CD4-positive, alpha-beta T cell treated with Interleukin-17A for 4 hours (primary cell): Measurements from ENCODE around the gene CMTM3.
"Not testable (repeated sequence)": the region's sequence is repeated elsewhere in the genome, so short reads cannot be mapped to it uniquely, and the experiment has no call there.

Source experiments
- DNase-seq: peaks from one replicate; pipeline ENCODE4 v3.0.0-alpha.2; 2020; ENCODE audit warnings: mixed read lengths

The CMTM3 gene

GRCh38 chr16:66604376-66605176 lies at the start of gene CMTM3:
Gene CMTM3 (plus strand): TSS chr16:66604704. CDS start chr16:66604806, 102 bp downstream.
- DNase-seq, result peak; percentile 81

DNA sequence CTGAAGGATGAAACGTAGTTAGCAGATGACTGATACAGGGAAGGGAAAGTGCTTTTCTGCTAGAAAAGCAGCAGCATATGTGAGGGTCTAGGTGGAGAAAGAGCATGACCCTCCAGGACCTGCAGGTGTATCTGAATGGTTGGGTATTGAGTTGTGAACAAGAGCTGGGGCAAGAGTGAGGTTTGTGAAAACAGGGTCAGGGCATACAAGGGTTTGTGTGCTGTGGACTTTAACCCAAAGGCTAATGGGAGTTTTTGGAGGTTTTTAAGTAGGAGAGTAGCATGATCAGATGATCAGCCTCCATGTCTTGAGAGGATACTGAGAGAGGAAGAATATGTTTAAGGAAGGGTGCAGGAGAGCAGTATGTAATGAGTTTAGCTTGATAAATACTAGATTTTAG lies 44.4 kb upstream of the CMTM3 start:
- no peak for DNase-seq

DNA sequence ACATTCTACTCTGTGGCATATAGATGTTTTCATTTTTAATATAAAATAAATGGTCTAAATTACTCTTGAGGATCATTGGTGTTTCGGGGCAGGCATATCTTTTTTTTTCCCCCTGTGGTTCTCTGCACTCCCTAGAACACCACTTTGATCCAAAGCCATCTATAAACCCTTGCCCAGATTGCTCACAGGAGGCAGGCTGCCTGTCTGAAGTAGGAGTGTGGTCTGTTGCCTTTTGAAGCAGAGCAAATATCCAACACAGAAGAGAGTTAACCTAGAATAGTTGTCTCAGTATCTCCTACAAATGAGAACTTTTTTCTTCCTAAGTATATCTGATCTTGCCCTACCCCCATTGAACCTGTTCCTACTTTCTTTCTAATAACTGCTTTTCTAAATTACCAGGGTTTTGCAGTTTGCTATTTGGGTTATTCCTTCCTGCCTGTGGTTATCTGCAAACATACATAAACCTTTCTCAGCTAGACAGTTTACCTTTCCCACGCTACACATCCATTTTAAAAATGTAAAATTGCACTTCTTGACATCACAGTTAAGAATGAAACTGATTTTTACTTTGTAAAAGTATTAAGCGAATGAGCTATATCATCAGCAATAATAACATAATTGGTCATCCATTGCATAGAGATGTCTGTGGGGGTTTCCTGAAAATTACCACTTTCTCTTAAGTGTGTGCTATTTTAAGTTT lies 43.0 kb upstream of the CMTM3 start:
- DNase-seq, result no peak

- no peak for DNase-seq
Observed at GRCh38 chr16:66562409-66562808, 42.1 kb upstream of the CMTM3 start.

GRCh38 chr16:66562986-66563385 lies 41.5 kb upstream of the CMTM3 start:
- no peak for DNase-seq

- DNase-seq, result no peak
Observed at GRCh38 chr16:66563574-66564334, 40.8 kb upstream of the CMTM3 start.

- no peak for DNase-seq
Observed at GRCh38 chr16:66566051-66566901, 38.2 kb upstream of the CMTM3 start, which contains the start of gene CMTM1. Gene CMTM1 (plus strand): TSS chr16:66566439. CDS start chr16:66566514, 75 bp downstream.

DNA sequence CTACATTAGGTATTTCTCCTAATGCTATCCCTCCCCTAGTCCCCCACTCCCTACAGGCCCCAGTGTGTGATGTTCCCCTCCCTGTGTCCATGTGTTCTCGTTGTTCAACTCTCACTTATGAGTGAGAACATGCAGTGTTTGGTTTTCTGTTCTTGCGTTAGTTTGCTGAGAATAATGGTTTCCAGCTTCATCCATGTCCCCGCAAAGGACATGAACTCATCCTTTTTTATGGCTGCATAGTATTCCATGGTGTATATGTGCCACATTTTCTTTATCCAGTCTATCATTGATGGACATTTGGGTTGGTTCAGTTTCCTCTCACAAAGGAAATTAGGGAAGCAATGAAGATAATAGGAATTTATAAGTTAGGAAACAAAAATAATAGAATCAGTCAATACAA lies 37.2 kb upstream of the CMTM3 start:
- not testable (repeated sequence) for DNase-seq

DNA sequence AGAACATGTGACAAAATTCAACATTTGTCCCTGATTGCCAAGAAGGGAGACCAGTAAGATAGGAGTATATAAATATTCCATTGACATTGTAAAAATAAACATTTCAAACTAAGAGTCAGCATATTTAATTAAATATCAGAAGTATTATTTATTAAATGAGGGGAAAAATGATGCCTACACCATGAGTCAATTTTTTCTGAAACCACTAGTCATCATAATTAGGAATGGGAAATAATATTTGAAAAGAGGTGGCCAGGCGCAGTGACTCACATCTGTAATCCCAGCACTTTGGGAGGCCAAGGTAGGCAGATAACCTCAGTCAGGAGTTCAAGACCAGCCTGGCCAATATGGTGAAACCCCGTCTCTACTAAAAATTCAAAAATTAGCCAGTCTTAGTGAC lies 36.1 kb upstream of the CMTM3 start:
- DNase-seq, result no peak

DNA sequence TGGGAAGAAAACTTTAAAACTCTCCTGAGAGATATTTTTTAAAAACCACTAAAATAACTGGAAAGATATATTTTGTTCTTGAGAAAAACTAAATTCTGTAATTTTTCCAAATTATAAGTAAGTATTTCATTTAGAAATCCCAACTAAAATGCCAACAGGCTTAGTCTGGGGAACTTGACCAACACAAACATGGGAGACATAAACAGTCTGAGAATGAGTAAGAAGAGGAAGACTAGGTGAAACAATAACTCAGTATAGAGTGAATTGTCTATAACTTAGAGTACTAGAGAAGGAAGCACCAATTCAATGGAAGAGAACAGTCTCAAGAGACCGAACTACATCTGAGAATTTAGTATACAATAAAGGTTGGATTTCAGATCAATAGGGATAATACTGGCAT lies 35.4 kb upstream of the CMTM3 start:
- DNase-seq, result no peak

- no peak for DNase-seq
Observed at GRCh38 chr16:66569827-66570405, 34.6 kb upstream of the CMTM3 start.

DNA sequence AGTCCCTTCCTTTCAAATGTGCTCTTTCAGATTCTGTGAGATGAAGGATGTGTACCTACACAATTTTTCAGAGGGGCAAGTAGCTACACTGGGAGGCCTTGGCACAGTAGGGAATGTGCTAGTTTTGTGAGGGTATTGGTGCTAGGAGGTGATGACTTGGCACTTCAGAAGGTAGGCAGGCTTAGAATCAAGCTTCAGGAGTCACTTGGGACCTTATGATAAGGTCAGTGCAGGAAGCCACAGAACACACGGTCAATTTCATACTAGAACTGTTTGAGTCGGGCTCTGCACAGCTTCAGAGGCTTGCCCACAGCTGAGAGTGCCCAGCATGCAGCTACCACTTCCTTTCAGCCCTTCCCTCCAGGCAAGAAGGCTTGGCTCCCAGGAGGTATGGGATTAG lies 32.1 kb upstream of the CMTM3 start:
- no peak for DNase-seq

DNA sequence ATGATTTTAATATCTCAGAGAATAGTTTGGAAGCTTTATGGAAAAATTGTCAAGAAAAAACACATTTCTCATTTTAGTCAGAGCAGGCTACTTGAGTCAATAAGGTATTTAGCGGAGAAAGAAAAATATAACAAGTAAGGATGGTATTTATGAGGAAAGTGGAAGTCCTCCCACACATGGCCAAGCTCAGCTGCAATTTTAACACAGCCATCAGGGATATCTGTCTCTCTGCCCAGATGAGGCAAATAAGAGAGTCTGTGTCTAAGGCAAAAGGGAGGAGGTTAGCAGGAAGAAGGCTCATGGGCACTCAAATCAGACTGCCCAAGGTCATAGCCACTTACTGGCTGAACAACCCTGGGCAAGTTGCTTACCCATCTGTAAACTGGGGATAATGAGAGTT lies 30.4 kb upstream of the CMTM3 start:
- DNase-seq, result no peak

DNA sequence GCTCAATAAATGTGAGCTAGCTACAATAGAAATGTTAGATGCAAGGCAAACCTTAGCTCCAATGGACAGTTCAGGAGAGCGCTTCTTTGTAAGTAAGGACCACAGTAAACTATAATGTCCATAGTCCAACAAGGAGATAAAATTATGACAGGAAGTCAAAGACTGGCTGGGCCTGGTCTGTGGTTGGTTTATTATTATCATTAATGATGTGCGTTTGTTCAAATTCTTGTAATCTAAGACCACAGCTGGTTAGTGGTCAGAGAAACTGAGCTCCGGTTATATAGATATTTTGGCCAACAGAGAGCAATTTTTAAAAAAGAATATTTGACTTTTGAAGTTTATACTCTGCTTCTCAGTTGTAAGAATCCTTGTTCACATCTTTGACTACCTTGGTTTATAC lies 30.0 kb upstream of the CMTM3 start:
- DNase-seq, result no peak

DNA sequence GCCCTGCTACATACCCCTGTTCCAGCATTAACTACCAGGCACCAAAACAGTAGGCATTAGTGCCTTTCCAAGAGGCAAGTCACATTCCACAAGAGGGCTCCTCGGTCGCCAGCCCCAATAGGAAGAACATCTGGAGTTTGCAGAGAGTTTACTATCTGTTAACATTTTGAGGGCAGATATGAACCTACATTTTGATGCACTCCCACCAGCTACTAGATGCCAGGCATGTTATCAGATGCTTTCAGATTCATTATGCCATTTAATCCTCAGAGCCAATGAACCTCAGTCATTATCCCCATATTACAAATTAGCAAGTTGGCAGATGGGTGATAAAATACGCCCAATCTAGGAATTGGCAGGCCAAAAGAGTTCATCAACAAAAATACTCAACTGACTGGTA lies 29.4 kb upstream of the CMTM3 start:
- DNase-seq, result no peak

DNA sequence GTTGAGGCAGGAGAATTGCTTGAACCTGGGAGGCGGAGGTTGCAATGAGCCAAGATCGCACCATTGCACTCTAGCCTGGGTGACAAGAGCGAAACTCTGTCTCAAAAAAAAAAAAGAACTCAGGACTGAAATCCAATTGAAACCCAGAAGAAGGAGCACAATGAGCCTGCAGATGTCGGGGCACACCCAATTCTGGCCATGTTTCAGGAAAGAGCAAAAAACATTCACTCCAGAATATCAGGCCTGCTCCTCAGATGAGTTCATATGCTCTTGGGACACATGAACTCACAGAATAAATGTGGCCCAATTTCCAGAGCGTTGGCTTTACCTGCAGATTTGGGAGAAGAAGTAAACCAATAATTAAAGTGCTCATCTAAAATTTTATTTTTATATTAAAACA lies 28.2 kb upstream of the CMTM3 start:
- DNase-seq, result no peak

DNA sequence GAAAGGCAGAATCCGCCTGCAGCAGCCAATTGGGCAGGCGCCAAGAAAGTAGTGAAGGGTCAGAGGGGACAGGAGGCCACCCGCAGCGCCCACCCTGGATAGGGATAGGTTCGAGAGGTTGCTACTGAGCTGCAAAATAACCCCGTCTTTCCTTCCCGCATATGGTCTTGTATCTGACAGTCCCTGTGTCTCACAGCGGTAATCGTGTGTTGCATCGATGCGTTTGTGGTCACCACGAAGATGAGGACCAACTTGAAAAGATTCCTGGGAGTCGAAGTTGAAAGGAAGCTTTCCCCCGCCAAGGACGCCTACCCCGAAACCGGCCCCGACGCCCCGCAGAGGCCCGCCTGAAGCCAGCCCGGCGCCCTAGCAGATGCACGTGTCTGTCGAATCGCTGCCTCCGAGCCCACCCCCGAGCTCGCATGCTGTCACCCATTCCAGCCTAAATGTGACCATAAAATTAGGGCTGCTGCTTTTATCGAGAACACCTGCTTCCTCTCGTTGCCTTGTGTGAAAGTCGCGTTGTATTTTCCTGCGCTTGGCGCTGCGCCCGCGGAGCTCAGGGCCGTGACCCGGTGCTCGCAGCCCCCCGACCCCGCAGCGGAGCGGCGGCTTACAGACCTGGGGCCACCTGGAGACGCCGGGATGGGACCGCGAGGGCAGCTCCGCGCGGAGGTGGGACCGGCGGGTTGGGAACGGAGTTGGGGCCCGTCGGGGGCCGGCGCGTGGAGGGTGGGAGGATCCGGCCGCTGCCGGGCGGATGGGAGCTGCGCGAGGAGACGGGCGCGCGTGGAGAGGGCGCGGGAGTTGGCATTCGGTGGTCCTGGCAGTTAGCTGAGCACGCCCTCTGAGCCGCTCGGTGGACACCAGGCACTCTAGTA lies 25.6 kb upstream of the CMTM3 start, which contains the start of gene CMTM2:
CMTM2 (plus strand) TSS at position 813 of the 881 bp plus-strand sequence. CDS start 145 bp downstream, outside the sequence.
- peak; percentile 39 for DNase-seq

DNA sequence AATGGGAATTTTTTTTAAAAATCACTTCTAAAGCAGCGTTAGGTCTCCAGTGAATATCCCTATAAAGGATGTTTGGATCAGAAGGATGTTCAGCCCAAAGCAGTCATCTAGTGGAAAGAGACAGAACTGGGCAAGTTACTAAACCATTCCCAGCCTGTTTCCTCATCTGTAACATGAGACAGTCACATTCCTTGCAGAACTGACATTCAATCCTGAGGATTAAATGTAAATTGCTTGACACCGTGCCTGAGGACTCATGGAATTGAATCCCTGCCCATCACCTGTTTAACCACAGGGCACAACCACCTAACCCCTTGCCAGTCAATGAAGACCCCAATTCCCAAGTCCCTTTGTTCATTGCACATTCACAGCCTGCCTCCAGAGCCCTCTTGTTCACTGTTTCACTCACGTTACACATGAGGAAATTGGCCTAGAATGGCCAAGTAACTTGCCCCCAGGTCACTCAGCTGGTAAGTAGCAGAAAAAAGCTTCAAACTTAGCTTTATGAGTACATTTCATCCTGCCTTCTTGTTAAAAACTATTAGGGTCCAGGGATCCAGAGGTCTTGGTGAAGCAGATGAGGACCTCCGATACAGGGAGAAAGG lies 23.8 kb upstream of the CMTM3 start:
- no peak for DNase-seq

DNA sequence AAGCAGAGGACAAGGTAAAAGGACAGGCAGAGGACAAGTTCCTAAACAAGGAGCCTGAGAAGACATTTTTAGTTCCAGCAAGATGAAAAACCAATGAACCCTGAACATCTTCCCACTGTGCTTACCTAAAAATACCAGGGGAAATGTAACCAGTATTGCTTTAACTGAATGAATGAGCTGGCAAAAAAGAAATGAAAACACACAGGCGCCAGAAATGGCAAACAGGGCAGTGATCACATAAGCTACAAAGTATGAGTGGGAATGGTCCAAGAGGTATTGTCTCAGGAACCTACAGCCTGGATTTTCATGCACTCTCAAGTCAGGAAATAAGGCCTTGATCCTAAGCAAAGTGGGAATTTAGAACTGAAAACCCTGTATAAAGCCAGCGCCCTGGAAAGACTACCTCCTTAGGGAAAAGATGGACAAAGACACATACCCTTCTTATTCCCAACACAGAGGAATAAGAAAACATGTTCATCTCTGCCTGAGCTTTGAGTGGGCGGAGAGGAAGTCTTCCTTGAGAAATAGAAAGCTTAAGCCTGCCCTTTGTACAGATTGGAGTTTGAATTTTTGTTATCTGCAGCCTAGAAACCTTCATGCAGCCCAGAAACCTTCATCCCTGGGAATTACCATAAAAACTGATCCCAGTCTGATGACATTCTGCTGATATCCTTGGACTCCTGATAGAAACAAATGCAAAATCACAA lies 23.1 kb upstream of the CMTM3 start:
- no peak for DNase-seq
